Activated CD8-positive, alpha-beta memory T cell treated with anti-CD3 and anti-CD28 coated beads, Interleukin-2, amount 10 ng/mL, durations not matched to agents 7 days and 5 days (primary cell): ENCODE data around the gene TXNIP. TPM values are rescaled to one million over a fixed set of nuclear protein-coding genes. Genes with fewer than 3 reads are reported as not detected.

ENCODE experiments used
- ATAC-seq: fragments of 150-1000 bp; cut with Tn5 transposase; one replicate; pipeline ENCODE4 v1.10.0; 2021; ENCODE audit warnings: moderate library complexity
- CTCF ChIA-PET: fragments of 350-600 bp; sonication (Branson Sonifier 250); formaldehyde crosslinking; loops from one replicate; lab custom pipeline; 2021; ENCODE audit warnings: antibody characterized with exemption; lab: Charles Lee
- DNase-seq: peaks from one replicate; pipeline ENCODE4 v3.0.0-alpha.2; 2020
- H3K27ac Mint-ChIP-seq: one replicate; pipeline ENCODE4 v1.8.0; 2021; ENCODE audit warnings: mild to moderate bottlenecking, mixed read lengths
- H3K27me3 Mint-ChIP-seq: one replicate; pipeline ENCODE4 v1.8.0; 2021; ENCODE audit warnings: mixed read lengths
- H3K36me3 Mint-ChIP-seq: one replicate; pipeline ENCODE4 v1.8.0; 2021; ENCODE audit warnings: mild to moderate bottlenecking, mixed read lengths
- H3K4me1 Mint-ChIP-seq: one replicate; pipeline ENCODE4 v1.8.0; 2021; ENCODE audit warnings: mixed read lengths
- H3K4me3 Mint-ChIP-seq: one replicate; pipeline ENCODE4 v1.8.0; 2021; ENCODE audit warnings: mild to moderate bottlenecking, moderate library complexity, mixed read lengths
- H3K9me3 Mint-ChIP-seq: one replicate; pipeline ENCODE4 v1.8.0; 2022; ENCODE audit warnings: low read depth, mixed read lengths
- total RNA-seq, 2 experiments: library from RNA; stranded (reverse); gene quantifications; one replicate each; pipeline ENCODE4 v1.2.3, GENCODE V29; 2021

The TXNIP gene
- total RNA-seq, 2 experiments from 2014 or later = 127 to 207 TPM

DNA sequence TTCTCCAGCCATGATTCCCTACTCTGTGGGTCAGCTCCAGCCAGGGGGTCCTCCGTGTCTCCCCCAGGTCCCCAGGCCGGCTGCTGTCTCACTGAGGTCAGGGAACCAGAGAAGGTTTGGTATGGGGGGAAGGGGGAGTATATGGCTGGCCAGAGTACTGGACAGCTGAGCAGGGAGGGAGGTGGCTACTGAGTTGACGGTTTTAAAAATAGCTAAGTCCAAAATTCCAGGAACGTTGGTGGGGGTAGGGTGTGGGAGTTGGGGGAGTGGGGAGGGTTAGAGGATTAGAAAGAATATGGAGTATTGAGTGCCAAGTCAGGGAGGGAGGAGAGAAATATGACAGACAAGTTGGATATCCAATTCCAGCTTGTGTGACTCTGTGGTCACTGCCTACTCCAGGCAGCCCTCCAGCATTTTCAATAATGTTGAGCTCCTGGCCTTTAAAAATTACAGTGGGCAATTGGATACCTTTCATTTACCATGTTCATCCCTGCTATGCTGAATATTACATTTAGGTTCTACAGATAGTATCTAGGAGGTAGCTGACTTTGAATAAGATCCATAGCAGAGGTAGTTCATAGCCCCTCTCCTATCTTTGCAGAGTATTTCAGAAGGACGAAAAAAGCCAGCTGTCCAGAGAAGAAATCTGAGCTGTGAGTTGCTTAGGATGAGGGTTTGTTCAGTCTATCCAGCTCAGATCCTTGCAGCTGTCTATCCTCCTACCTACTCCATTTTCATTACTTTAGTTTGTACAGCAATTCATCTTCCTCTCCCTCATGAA, 25.4 kb upstream of the TXNIP start, which contains the start of gene HJV:
TSS of gene HJV (minus strand) at position 114 of the 781 bp plus-strand sequence. CDS start 1,504 bp downstream, outside the sequence.
- H3K27me3 Mint-ChIP-seq = peaks cover 78% of the 10 kb centered on the region
- H3K36me3 Mint-ChIP-seq = no peaks in the 10 kb centered on the region
- H3K9me3 Mint-ChIP-seq = no peaks in the 10 kb centered on the region
- no peak for ATAC-seq
- CTCF ChIA-PET = interaction anchor here (1.2 to 2.3 kb wide), 5 partner anchors 11 to 130 kb away, joined by 3 to 15 read pairs (median 4); no protein-coding TSS in a partner anchor
- H3K4me1 Mint-ChIP-seq = peaks cover 4% of the 10 kb centered on the region
- H3K27ac Mint-ChIP-seq = no peak within 1 kb of the TSS
- H3K4me3 Mint-ChIP-seq = no peak within 1 kb of the TSS
- DNase-seq = no peak

DNA sequence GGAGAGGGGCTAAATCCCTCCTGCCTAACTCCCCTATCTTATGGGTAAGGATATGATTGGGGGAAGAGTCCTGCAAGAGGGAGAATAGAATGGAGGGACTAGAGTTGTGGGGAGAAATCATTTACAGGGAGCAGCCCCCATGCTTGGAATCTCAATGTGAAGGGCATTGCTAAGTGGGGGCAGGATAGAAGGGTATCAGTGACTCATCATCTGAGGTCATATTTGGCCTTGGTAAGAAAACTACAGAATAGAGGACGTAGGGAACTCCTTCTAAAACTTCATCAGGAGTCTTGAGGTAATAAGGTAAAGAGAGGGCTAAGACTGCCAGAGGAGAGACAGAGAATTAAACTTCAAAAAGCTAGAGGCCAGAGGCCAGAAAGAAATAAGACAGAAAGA, 24.7 kb upstream of the TXNIP start:
- CTCF ChIA-PET = interaction anchor here (1.2 to 2.3 kb wide), 3 partner anchors 12 to 129 kb away, joined by 3 to 15 read pairs (median 7); no protein-coding TSS in a partner anchor
- Mint-ChIP-seq H3K4me1 (peaks cover 4% of the 10 kb centered on the region), H3K9me3 (no peaks in the 10 kb centered on the region), H3K27ac (no peak overlapping the region), H3K4me3 (no peak overlapping the region), H3K27me3 (peaks cover 81% of the 10 kb centered on the region), H3K36me3 (no peaks in the 10 kb centered on the region)
- no peak for ATAC-seq
- DNase-seq = no peak

GRCh38 chr1:146020058-146021049, 24.0 kb upstream of the TXNIP start:
- peaks cover 4% of the 10 kb centered on the region for H3K4me1 Mint-ChIP-seq
- ATAC-seq = no peak
- H3K27me3 Mint-ChIP-seq = peaks cover 79% of the 10 kb centered on the region
- CTCF ChIA-PET = interaction anchor here (0.8 to 14.6 kb wide), 4 partner anchors 12 to 186 kb away, joined by 4 to 168 read pairs (median 11); partner anchors contain the start of gene NUDT17
- no peak for DNase-seq
- no peak overlapping the region for H3K4me3 Mint-ChIP-seq
- H3K27ac Mint-ChIP-seq = no peak overlapping the region
- H3K36me3 Mint-ChIP-seq = no peaks in the 10 kb centered on the region
- H3K9me3 Mint-ChIP-seq = no peaks in the 10 kb centered on the region

DNA sequence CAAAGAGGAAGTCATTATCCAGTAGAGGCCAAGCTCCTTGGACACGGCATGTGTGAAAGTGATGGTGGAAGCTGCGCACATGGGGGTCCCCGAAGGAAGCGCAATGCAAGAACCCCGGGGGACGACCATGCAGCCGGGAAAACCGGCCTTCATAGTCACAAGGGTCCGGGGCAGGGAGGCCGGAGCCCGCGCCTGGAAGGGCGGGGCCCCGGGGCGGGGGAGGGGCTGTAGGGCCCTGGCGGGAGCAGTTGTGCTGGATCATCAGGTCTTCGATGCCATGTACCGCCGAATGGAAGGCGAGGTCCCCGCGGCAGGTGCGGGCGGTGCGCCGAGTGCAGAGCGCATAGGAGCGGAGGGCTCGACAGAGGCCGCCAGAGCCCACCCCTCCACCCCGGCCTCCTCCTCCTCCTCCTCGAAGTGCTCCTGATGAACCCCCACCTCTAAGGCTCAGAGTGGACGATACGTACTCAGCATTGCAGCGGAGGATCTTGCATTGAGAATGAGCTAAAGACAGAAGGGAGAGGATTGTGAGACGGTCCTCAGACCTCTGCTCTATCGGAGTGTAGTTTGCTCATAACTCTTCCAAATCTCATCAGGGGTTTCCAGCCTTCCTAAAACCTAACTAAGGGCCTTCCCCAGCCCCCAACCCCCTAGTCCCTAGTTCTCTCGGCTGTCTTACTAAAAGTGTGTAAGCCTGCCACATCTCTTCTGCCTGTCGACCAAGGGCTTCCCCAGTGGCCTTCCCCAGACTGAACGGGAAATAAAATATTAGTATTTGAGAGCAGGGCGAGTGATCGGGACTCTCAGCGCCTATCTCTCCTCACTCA, 23.1 kb upstream of the TXNIP start:
- no peak overlapping the region for H3K27ac Mint-ChIP-seq
- no peaks in the 10 kb centered on the region for H3K9me3 Mint-ChIP-seq
- peaks cover 4% of the 10 kb centered on the region for H3K4me1 Mint-ChIP-seq
- DNase-seq (no peak), ATAC-seq (peak; percentile 53)
- peaks cover 78% of the 10 kb centered on the region for H3K27me3 Mint-ChIP-seq
- CTCF ChIA-PET = interaction anchor here (0.6 to 14.6 kb wide), 6 partner anchors 8 to 185 kb away, joined by 3 to 168 read pairs (median 11); partner anchors contain the start of gene NUDT17
- H3K4me3 Mint-ChIP-seq = no peak overlapping the region
- no peaks in the 10 kb centered on the region for H3K36me3 Mint-ChIP-seq

DNA sequence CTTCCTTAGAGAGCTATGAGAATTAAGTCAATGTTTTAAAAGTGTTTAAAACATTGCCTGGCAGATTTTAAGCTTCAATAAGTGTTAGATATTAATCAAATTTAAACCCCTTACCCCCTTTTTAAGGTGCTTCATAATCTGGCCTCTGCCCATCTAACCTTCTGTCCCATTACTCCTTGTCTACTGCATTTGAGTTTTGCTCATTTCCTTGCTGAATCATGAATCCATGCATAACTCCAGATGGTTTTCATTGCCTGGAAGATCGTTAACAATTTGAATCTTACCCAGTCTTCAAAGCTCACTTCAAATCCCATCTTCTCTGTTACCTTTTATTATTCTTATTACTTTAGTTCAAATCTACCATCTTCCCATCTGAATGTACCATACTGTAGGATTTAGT, 20.5 kb upstream of the TXNIP start:
- no peak for DNase-seq
- H3K4me1 Mint-ChIP-seq = peaks cover 10% of the 10 kb centered on the region
- H3K27ac Mint-ChIP-seq = no peak overlapping the region
- CTCF ChIA-PET = interaction anchor here (0.9 to 14.6 kb wide), 7 partner anchors 10 to 170 kb away, joined by 3 to 168 read pairs (median 7); partner anchors contain the start of gene NUDT17
- no peak for ATAC-seq
- no peak overlapping the region for H3K4me3 Mint-ChIP-seq
- no peaks in the 10 kb centered on the region for H3K9me3 Mint-ChIP-seq
- H3K36me3 Mint-ChIP-seq = no peaks in the 10 kb centered on the region
- H3K27me3 Mint-ChIP-seq = peaks cover 65% of the 10 kb centered on the region

- Mint-ChIP-seq H3K27ac (no peak overlapping the region), H3K36me3 (no peaks in the 10 kb centered on the region), H3K4me3 (no peak overlapping the region), H3K4me1 (peaks cover 6% of the 10 kb centered on the region), H3K27me3 (peaks cover 35% of the 10 kb centered on the region), H3K9me3 (no peaks in the 10 kb centered on the region)
- DNase-seq (no peak), ATAC-seq (no peak)
- CTCF ChIA-PET = interaction anchor here (2.1 to 14.6 kb wide), 4 partner anchors 35 to 166 kb away, joined by 4 to 168 read pairs (median 14); partner anchors contain the start of gene NUDT17
These were observed 17.2 kb upstream of the TXNIP start for GRCh38 chr1:146013559-146013922.

- CTCF ChIA-PET = interaction anchor here (1.0 to 14.6 kb wide), 13 partner anchors 22 to 166 kb away, joined by 3 to 253 read pairs (median 7); partner anchors contain the start of genes ANKRD34A, LIX1L, NUDT17 and POLR3GL
- Mint-ChIP-seq H3K4me1 (peaks cover 6% of the 10 kb centered on the region), H3K27me3 (peaks cover 28% of the 10 kb centered on the region), H3K36me3 (no peaks in the 10 kb centered on the region), H3K27ac (no peak overlapping the region), H3K4me3 (no peak overlapping the region), H3K9me3 (no peaks in the 10 kb centered on the region)
- ATAC-seq (peak; percentile 81), DNase-seq (peak; percentile 75)
These were observed 16.6 kb upstream of the TXNIP start for GRCh38 chr1:146012703-146013558.

DNA sequence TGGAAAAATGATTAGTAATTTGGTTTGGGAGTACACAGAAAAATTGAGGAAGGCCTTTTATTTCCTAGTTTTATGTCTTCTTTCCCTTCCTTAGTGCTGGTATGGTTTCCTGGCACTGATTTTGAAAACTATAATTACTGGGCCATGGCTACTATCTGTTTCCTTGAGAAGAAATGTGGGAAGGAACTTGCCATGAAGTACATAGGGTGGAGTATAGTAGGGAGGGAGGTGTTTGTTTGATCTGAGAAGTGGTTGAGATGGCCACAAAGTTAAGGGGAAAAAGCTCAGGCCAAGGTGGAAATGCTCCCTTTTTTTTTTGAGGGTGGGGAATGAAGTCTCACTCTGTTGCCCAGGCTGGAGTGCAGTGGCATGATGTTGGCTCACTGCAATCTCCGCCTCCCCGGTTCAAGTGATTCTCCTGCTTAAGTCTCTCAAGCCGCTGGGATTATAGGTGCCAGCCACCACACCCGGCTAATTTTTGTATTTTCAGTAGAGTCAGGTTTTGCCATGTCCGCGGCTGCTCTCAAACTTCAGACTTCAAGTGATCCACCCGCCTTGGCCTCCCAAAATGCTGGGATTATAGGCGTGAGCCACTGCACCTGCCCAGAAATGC, 13.9 kb upstream of the TXNIP start:
- Mint-ChIP-seq H3K27ac (no peak overlapping the region), H3K4me3 (no peak overlapping the region), H3K27me3 (peaks cover 7% of the 10 kb centered on the region)

DNA sequence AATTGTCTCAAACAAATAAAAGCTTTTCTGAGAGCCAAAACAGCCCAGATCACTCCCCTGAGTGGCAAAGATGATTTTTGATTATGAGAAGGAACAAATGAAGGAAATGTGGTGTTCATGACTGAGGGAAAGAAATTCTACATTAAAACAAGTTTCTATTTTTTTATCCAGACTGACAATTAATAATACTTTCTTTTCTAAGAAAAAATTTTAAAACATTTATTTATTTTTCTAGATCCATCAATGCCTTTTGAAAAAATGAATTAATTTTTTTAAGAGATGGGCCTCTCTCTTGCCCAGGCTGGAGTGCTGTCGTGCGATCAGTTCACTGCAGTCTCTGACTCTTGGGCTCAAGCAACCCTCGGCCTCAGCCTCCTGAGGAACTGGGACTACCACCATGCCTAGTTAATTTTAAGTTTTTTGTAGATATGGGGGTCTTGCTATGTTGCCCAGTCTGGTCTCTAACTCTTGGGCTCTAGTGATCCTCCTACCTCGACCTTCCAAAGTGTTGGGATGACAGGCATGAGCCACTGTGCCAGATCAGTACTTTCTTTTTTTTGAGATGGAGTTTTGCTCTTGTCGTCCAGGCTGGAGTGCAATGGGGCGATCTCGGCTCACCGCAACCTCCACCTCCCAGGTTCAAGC, 11.2 kb upstream of the TXNIP start:
- ATAC-seq (no peak), DNase-seq (no peak)
- no peaks in the 10 kb centered on the region for H3K27me3 Mint-ChIP-seq
- no peaks in the 10 kb centered on the region for H3K36me3 Mint-ChIP-seq
- H3K4me3 Mint-ChIP-seq = no peak overlapping the region
- no peaks in the 10 kb centered on the region for H3K9me3 Mint-ChIP-seq
- CTCF ChIA-PET = interaction anchor here (0.6 to 14.6 kb wide), 18 partner anchors 10 to 182 kb away, joined by 3 to 253 read pairs (median 7); partner anchors contain the start of genes ANKRD34A, ANKRD35, NUDT17 and POLR3GL
- H3K27ac Mint-ChIP-seq = peak overlapping the region; percentile 92
- H3K4me1 Mint-ChIP-seq = peaks cover 28% of the 10 kb centered on the region

More for the DNA sequence above, 13.9 kb upstream of the TXNIP start:
- Mint-ChIP-seq H3K36me3 (no peaks in the 10 kb centered on the region), H3K4me1 (peaks cover 25% of the 10 kb centered on the region), H3K9me3 (no peaks in the 10 kb centered on the region)
- CTCF ChIA-PET = interaction anchor here (1.0 to 14.6 kb wide), 7 partner anchors 32 to 163 kb away, joined by 3 to 253 read pairs (median 7); partner anchors contain the start of genes ANKRD34A, NUDT17, POLR3GL and RBM8A
- ATAC-seq = no peak
- DNase-seq = no peak

GRCh38 chr1:146001709-146002108, 5.3 kb upstream of the TXNIP start:
- peaks cover 50% of the 10 kb centered on the region for H3K4me1 Mint-ChIP-seq
- ATAC-seq = no peak
- no peak overlapping the region for H3K4me3 Mint-ChIP-seq
- no peak overlapping the region for H3K27ac Mint-ChIP-seq
- H3K36me3 Mint-ChIP-seq = no peaks in the 10 kb centered on the region
- CTCF ChIA-PET = interaction anchor here (0.8 to 2.7 kb wide), 2 partner anchors 23 to 156 kb away, joined by 4 to 26 read pairs; partner anchors contain the start of gene NUDT17
- H3K27me3 Mint-ChIP-seq = no peaks in the 10 kb centered on the region
- no peak for DNase-seq
- H3K9me3 Mint-ChIP-seq = no peaks in the 10 kb centered on the region
